K562 (cell line): ENCODE results near the gene DAPK2. TPM values are rescaled to one million over a fixed set of nuclear protein-coding genes. Genes with fewer than 3 reads are reported as not detected.

Experiments used
- CBFA2T3 ChIP-seq: fragments of 450-650 bp; IDR thresholded peaks from 2 replicates; pipeline ENCODE4 v1.6.1; 2017
- CHD1 ChIP-seq: fragments of 200-600 bp; sonication (generic); IDR thresholded peaks from one replicate; pipeline ENCODE4 v1.6.1; 2012; ENCODE audit warnings: mild to moderate bottlenecking, moderate library complexity, low read length, inconsistent platforms
- EP300 ChIP-seq: IDR thresholded peaks from 2 replicates; pipeline ENCODE4 v1.6.1; 2012; ENCODE audit warnings: low read length, improper control_type of control experiment
- EZH2 ChIP-seq: IDR thresholded peaks from 2 replicates; pipeline ENCODE4 v1.6.1; 2012; ENCODE audit warnings: low read depth, mild to moderate bottlenecking, inconsistent platforms, low read length, borderline replicate concordance
- FOXJ3 ChIP-seq: sonication (generic); formaldehyde crosslinking; IDR thresholded peaks from 2 replicates; pipeline ENCODE4 v1.4.0; 2020; ENCODE audit warnings: mild to moderate bottlenecking, missing genetic modification reagents
- FOXP4 ChIP-seq: sonication (generic); formaldehyde crosslinking; IDR thresholded peaks from 2 replicates; pipeline ENCODE4 v1.8.0; 2022; ENCODE audit warnings: mild to moderate bottlenecking, missing genetic modification reagents, borderline replicate concordance
- HOXB6 ChIP-seq: fragments of 250-450 bp; sonication (Bioruptor Pico); IDR thresholded peaks from 2 replicates; pipeline ENCODE4 v1.5.1; 2022; ENCODE audit warnings: mild to moderate bottlenecking, borderline replicate concordance
- ILK ChIP-seq: fragments of 450-650 bp; IDR thresholded peaks from 2 replicates; pipeline ENCODE4 v1.6.1; 2016; ENCODE audit warnings: missing genetic modification characterization, low read depth, mild to moderate bottlenecking, missing compliant biosample characterization, moderate library complexity, borderline replicate concordance
- MNT ChIP-seq, 2 experiments: fragments of 450-650 bp; conservative IDR thresholded peaks; 2 replicates each; pipeline ENCODE4 v1.6.1; 2017; ENCODE audit warnings: mild to moderate bottlenecking in 2 of 2, moderate library complexity in 2 of 2
- MTA3 ChIP-seq: fragments of 450-650 bp; formaldehyde crosslinking; IDR thresholded peaks from 2 replicates; pipeline ENCODE4 v1.6.1; 2017; ENCODE audit warnings: mild to moderate bottlenecking, borderline replicate concordance
- PKNOX1 ChIP-seq: fragments of 450-650 bp; IDR thresholded peaks from 2 replicates; pipeline ENCODE4 v1.6.1; 2016
- POLR3G ChIP-seq: IDR thresholded peaks from 2 replicates; pipeline ENCODE4 v1.6.1; 2011; ENCODE audit not compliant: insufficient read length, insufficient replicate concordance; ENCODE audit errors: extremely low read depth
- PTTG1 ChIP-seq: fragments of 450-650 bp; IDR thresholded peaks from 2 replicates; pipeline ENCODE4 v1.6.1; 2016; ENCODE audit warnings: low read depth, mild to moderate bottlenecking, missing genetic modification characterization, missing compliant biosample characterization
- RNF219 ChIP-seq: fragments of 250-450 bp; sonication (Bioruptor Pico); IDR thresholded peaks from 2 replicates; pipeline ENCODE4 v1.5.0; 2022; ENCODE audit warnings: mild to moderate bottlenecking
- SMAD3 ChIP-seq: fragments of 450-650 bp; formaldehyde crosslinking; conservative IDR thresholded peaks from 2 replicates; pipeline ENCODE4 v1.4.0; 2020; ENCODE audit warnings: mild to moderate bottlenecking
- SMARCE1 ChIP-seq: fragments of 450-650 bp; IDR thresholded peaks from 2 replicates; pipeline ENCODE4 v1.7.1; 2016; ENCODE audit warnings: mild to moderate bottlenecking
- STAT5A ChIP-seq: IDR thresholded peaks from 2 replicates; pipeline ENCODE4 v1.6.1; 2012; ENCODE audit warnings: low read length, inconsistent platforms, borderline replicate concordance
- TAL1 ChIP-seq: fragments of 450-650 bp; IDR thresholded peaks from 2 replicates; pipeline ENCODE4 v1.6.1; 2016; ENCODE audit warnings: mild to moderate bottlenecking
- ZBTB8A ChIP-seq: fragments of 450-650 bp; IDR thresholded peaks from 2 replicates; pipeline ENCODE4 v1.6.1; 2018; ENCODE audit warnings: mild to moderate bottlenecking, moderate library complexity; ENCODE audit not compliant: partially characterized antibody
- ZNF212 ChIP-seq: fragments of 450-650 bp; formaldehyde crosslinking; IDR thresholded peaks from 2 replicates; pipeline ENCODE4 v1.4.0; 2020; ENCODE audit warnings: mild to moderate bottlenecking
- ZNF511 ChIP-seq: sonication (generic); formaldehyde crosslinking; IDR thresholded peaks from 2 replicates; pipeline ENCODE4 v1.8.0; 2022; ENCODE audit warnings: mild to moderate bottlenecking, missing genetic modification reagents
- ZNF57 ChIP-seq: fragments of 450-650 bp; formaldehyde crosslinking; IDR thresholded peaks from 2 replicates; pipeline ENCODE4 v1.4.0; 2020; ENCODE audit warnings: mild to moderate bottlenecking, moderate library complexity
- ZSCAN29 ChIP-seq: fragments of 450-650 bp; IDR thresholded peaks from 2 replicates; pipeline ENCODE4 v1.6.1; 2017
- polyA plus RNA-seq, 8 experiments: library from polyadenylated mRNA; depleted of rRNA in 4 of 8; stranded (reverse) in 5 of 8; unstranded in 3 of 8; fragments of >200 nt; fragmentation: Nextera tagmentation in 2 of 8; fragmentation: Illumina TruSeq in 1 of 8; extraction: Ambion mirVana in 2 of 8; extraction: Trizol in 1 of 8; gene quantifications; 2 replicates each; pipeline versions ENCODE4 v1.2.1 to v1.2.3, GENCODE V29; 2011 to 2014; ENCODE audit warnings: inconsistent platforms in 1 of 8, missing spikeins in 1 of 8
- total RNA-seq, 7 experiments: library from RNA; depleted of rRNA in 6 of 7; stranded (reverse); fragments of >200 nt in 6 of 7; fragmentation: Illumina TruSeq in 2 of 7; extraction: Trizol in 2 of 7; gene quantifications; 2 replicates each; pipeline versions ENCODE4 v1.2.1 to v1.2.3, GENCODE V29; 2011 to 2021; ENCODE audit warnings: low replicate concordance in 1 of 7

DAPK2 gene
- total and polyA plus RNA-seq, 9 of the 15 experiments (the other 6 are each of a cell fraction or from before 2014, with no cell fraction given) = 0.14 to 5.2 (median 2.2) TPM

GRCh38 chr15:63891079-63891767 is 155.1 kb downstream of the DAPK2 start (continued):
- TF ChIP-seq PKNOX1 = no peak
- 0 out of 4 replicates have a peak, but pooled peaks of 1 of the 2 experiments have one; percentile 24 for TF ChIP-seq MNT (conservative IDR thresholded peaks at IDR 0.05)
- TF ChIP-seq STAT5A = no peak
- TF ChIP-seq CBFA2T3 = no peak
- no peak for TF ChIP-seq POLR3G
- TF ChIP-seq ZNF511 (CRISPR knock-in tag) = no peak
- no peak for TF ChIP-seq EZH2
- no peak for TF ChIP-seq FOXJ3
- no peak for TF ChIP-seq CHD1
- peak; percentile 7; the same call in 1 of the 2 replicates for TF ChIP-seq EP300
- TF ChIP-seq HOXB6 (CRISPR knock-in tag) = no peak
- no peak for TF ChIP-seq TAL1
- no peak for TF ChIP-seq PTTG1
- no peak for TF ChIP-seq ILK (tag)
- TF ChIP-seq SMARCE1 = no peak
- no peak for TF ChIP-seq RNF219 (CRISPR knock-in tag)
- TF ChIP-seq ZNF57 (CRISPR knock-in tag) = no peak
- no peak for TF ChIP-seq ZBTB8A
- no peak for TF ChIP-seq SMAD3 (CRISPR knock-in tag)
- TF ChIP-seq ZSCAN29 = no peak
- no peak for TF ChIP-seq FOXP4 (CRISPR knock-in tag)
- TF ChIP-seq ZNF212 = no peak
- peak; percentile 77; the same call in 1 of the 2 replicates for TF ChIP-seq MTA3
